ENCODE measurements around the gene BCL2L1.

Gene BCL2L1

GRCh38 chr20:31640259-31640658 lies 82.4 kb downstream of the BCL2L1 start:
- no peak overlapping the region for H3K4me3 ChIP-seq (ENCODE audit: low read depth, low read length)
- no peak for TF ChIP-seq CTCF (IDR thresholded peaks at IDR 0.05; ENCODE audit: low read depth, low read length, missing control alignments)
- DNase-seq (ENCODE audit: low read depth), result no peak
- in situ Hi-C loops (cut with HindIII; ENCODE audit: low sequenced_read_pairs), result no loop called here

GRCh38 chr20:31638816-31639215 lies 83.9 kb downstream of the BCL2L1 start:
- no peak for TF ChIP-seq CTCF (IDR thresholded peaks at IDR 0.05; ENCODE audit: low read depth, low read length, missing control alignments)
- DNase-seq (ENCODE audit: low read depth), result no peak
- no peak overlapping the region for H3K4me3 ChIP-seq (ENCODE audit: low read depth, low read length)
- in situ Hi-C loops (cut with HindIII; ENCODE audit: low sequenced_read_pairs), result no loop called here

GRCh38 chr20:31638317-31638716 lies 84.4 kb downstream of the BCL2L1 start:
- in situ Hi-C loops (cut with HindIII; ENCODE audit: low sequenced_read_pairs), result no loop called here
- TF ChIP-seq CTCF (IDR thresholded peaks at IDR 0.05; ENCODE audit: low read depth, low read length, missing control alignments), result no peak
- H3K4me3 ChIP-seq (ENCODE audit: low read depth, low read length), result no peak overlapping the region
- DNase-seq (ENCODE audit: low read depth), result no peak

GRCh38 chr20:31637660-31638059 lies 85.0 kb downstream of the BCL2L1 start, which contains the start of gene COX4I2:
TSS of gene COX4I2 (plus strand) at chr20:31637912. CDS start at chr20:31639018, 1,106 bp downstream.
- no peak for DNase-seq (ENCODE audit: low read depth)
- no peak within 1 kb of the TSS for H3K4me3 ChIP-seq (ENCODE audit: low read depth, low read length)
- TF ChIP-seq CTCF (IDR thresholded peaks at IDR 0.05; ENCODE audit: low read depth, low read length, missing control alignments), result no peak
- in situ Hi-C loops (cut with HindIII; ENCODE audit: low sequenced_read_pairs), result no loop called here

GRCh38 chr20:31633339-31633914 lies 89.2 kb downstream of the BCL2L1 start:
- DNase-seq (ENCODE audit: low read depth), result no peak
- in situ Hi-C loops (cut with HindIII; ENCODE audit: low sequenced_read_pairs), result no loop called here

GRCh38 chr20:31632548-31633338 lies 89.9 kb downstream of the BCL2L1 start:
- H3K4me3 ChIP-seq (ENCODE audit: low read depth, low read length), result no peak overlapping the region
- TF ChIP-seq CTCF (IDR thresholded peaks at IDR 0.05; ENCODE audit: low read depth, low read length, missing control alignments), result no peak
- no peak for DNase-seq (ENCODE audit: low read depth)
- in situ Hi-C loops (cut with HindIII; ENCODE audit: low sequenced_read_pairs), result no loop called here

More at GRCh38 chr20:31633339-31633914, 89.2 kb downstream of the BCL2L1 start:
- TF ChIP-seq CTCF (IDR thresholded peaks at IDR 0.05; ENCODE audit: low read depth, low read length, missing control alignments), result no peak
- no peak overlapping the region for H3K4me3 ChIP-seq (ENCODE audit: low read depth, low read length)
